ENCODE data around the gene C1QA.
A peak's percentile ranks its signal among the peaks of the same experiment; 100 is the strongest.

The C1QA gene

GRCh38 chr1:22613572-22613918, 22.9 kb upstream of the C1QA start:
- no peak for DNase-seq

- DNase-seq = no peak
Observed at GRCh38 chr1:22613951-22614350, 22.5 kb upstream of the C1QA start.

GRCh38 chr1:22615886-22616285, 20.5 kb upstream of the C1QA start:
- DNase-seq = no peak

GRCh38 chr1:22616571-22616970, 19.9 kb upstream of the C1QA start:
- DNase-seq = no peak

- no peak for DNase-seq
Observed at GRCh38 chr1:22618056-22618455, 18.4 kb upstream of the C1QA start.

- DNase-seq = no peak
Observed at GRCh38 chr1:22619252-22619651, 17.2 kb upstream of the C1QA start.

- DNase-seq = no peak
Observed at GRCh38 chr1:22619798-22620197, 16.6 kb upstream of the C1QA start.

GRCh38 chr1:22621761-22622160, 14.7 kb upstream of the C1QA start:
- DNase-seq = no peak

GRCh38 chr1:22625262-22625925, 11.0 kb upstream of the C1QA start:
- DNase-seq = no peak

GRCh38 chr1:22626237-22627157, 9.9 kb upstream of the C1QA start:
- DNase-seq = no peak

GRCh38 chr1:22627331-22627730, 9.1 kb upstream of the C1QA start:
- no peak for DNase-seq

GRCh38 chr1:22628698-22629444, 7.6 kb upstream of the C1QA start:
- no peak for DNase-seq

GRCh38 chr1:22629886-22630285, 6.5 kb upstream of the C1QA start:
- no peak for DNase-seq

GRCh38 chr1:22633697-22634463, 2.5 kb upstream of the C1QA start:
- no peak for DNase-seq

- no peak for DNase-seq
Observed at GRCh38 chr1:22635436-22635835, 992 bp upstream of the C1QA start.

- no peak for DNase-seq
Observed at GRCh38 chr1:22636927-22637326, 499 bp downstream of the C1QA start.

GRCh38 chr1:22637907-22638445, 1.5 kb downstream of the C1QA start:
- no peak for DNase-seq

GRCh38 chr1:22638476-22639234, 2.2 kb downstream of the C1QA start:
- no peak for DNase-seq

GRCh38 chr1:22639286-22639685, 2.9 kb downstream of the C1QA start:
- DNase-seq = no peak

GRCh38 chr1:22641247-22641646, 4.8 kb downstream of the C1QA start:
- no peak for DNase-seq

- DNase-seq = peak; percentile 75
Observed at GRCh38 chr1:22641906-22642636, 5.6 kb downstream of the C1QA start.
